KG1 (cell line): ENCODE results near the gene HK3.

Experiments used
- DNase-seq: peaks from one replicate; lab custom pipeline; 2025; lab: John Stamatoyannopoulos, UW

HK3 gene, protein sequence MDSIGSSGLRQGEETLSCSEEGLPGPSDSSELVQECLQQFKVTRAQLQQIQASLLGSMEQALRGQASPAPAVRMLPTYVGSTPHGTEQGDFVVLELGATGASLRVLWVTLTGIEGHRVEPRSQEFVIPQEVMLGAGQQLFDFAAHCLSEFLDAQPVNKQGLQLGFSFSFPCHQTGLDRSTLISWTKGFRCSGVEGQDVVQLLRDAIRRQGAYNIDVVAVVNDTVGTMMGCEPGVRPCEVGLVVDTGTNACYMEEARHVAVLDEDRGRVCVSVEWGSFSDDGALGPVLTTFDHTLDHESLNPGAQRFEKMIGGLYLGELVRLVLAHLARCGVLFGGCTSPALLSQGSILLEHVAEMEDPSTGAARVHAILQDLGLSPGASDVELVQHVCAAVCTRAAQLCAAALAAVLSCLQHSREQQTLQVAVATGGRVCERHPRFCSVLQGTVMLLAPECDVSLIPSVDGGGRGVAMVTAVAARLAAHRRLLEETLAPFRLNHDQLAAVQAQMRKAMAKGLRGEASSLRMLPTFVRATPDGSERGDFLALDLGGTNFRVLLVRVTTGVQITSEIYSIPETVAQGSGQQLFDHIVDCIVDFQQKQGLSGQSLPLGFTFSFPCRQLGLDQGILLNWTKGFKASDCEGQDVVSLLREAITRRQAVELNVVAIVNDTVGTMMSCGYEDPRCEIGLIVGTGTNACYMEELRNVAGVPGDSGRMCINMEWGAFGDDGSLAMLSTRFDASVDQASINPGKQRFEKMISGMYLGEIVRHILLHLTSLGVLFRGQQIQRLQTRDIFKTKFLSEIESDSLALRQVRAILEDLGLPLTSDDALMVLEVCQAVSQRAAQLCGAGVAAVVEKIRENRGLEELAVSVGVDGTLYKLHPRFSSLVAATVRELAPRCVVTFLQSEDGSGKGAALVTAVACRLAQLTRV

DNA sequence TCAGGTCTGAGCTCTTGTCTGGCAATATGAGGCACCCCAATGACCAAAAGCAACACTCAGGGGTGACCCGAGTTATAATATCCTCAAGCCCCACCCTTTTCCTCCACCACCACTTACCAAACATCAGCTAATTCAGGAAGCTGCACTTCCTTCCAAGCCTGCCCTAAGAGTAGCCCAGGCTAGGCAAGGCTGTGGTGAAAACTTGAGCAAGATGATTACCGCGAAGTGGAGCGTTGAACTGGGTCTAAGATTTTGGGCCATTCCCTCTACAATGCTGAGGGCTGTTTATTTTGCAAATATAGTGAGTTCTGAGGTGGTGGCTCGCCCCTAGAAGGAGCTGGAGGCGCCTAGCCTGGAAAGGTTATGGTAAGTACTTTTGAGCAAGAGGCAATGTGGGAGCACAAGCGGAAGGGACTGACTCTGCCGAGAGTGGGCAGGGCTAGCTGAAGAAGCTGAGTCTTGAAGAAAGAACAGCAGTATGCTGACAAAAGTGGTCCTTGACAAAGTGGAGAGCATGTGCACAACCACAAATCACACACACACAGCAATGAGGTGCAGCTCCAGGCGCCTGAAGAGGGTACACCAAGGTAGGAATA lies at the start of gene HK3:
Gene HK3, minus strand, starts transcription at position 51 of the 596 bp plus-strand sequence. CDS start 3,187 bp downstream, outside the sequence.
- DNase-seq: peak; percentile 28

DNA sequence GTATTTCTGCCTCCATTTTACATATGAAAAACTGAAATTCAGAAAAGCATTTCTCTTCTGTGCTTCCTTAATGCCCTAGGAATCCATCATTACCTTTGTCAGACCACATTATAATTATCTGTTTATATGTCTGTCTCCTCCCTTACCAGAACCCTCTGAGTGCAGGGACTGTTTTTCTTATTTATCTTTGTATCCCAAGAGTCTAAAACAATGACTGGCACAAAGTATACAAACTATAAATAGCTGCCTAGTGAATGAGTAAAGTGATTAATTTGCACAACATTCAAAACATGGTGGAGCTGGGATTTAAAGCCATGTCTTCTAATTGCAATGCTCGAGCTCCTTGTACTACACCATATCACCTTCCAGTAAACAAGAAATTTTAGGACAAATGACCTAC lies 49.3 kb upstream of the HK3 start:
- no peak for DNase-seq

DNA sequence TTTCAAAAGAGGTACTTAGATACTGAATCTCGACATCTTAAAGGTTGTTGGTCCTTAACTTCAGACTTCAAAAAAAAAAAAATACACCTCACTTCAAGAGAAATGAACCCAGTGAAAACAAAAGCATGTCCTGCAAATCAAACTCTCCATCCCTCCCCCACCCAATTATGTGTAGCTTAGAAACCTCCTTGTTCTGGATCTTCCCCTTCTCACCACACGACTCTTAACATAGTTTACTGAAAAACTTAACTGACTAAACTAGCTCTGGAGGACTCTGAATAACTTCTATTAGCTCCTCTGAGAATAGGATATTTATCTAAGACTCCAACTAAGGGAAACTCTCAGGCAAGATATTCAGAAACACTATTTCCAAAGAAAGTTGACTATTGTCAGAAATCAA lies 48.7 kb upstream of the HK3 start:
- DNase-seq: no peak

DNA sequence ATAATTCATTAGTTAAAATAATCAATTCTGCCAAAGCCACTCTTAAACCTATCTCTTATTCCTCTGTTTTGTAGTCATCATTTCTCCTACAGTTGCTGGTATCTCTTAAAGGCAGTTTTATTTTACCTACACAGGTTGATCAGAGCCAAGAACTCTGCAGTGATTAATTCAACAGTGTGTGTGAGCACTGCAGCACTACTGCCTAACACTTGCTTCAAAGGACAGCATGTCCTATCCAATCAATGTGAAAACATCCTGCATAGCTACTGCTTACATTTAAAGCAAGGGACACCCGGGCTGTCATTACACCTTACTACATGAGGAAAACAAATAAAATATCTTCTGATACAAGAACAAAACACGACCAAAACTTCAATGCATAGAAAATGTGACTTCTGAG lies 45.1 kb upstream of the HK3 start:
- DNase-seq: no peak

DNA sequence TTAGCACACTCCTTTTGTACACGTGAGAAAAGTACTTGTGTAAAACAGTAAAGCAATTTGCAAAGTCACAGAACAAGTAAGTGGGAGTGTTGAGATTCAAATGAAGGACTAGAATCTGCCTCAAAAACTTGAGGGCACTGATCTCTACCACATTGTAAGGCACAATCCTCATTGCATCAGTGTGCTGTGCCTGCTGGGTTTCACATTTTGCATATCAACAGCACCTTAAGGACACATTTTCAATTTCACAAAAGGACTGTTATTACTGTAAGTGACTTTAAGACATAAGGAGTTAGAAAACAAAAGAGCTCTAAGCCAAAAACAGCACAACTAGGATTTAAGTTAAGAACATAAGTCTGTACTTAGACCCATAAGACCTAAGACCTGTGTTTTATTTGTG lies 44.7 kb upstream of the HK3 start:
- no peak for DNase-seq

DNA sequence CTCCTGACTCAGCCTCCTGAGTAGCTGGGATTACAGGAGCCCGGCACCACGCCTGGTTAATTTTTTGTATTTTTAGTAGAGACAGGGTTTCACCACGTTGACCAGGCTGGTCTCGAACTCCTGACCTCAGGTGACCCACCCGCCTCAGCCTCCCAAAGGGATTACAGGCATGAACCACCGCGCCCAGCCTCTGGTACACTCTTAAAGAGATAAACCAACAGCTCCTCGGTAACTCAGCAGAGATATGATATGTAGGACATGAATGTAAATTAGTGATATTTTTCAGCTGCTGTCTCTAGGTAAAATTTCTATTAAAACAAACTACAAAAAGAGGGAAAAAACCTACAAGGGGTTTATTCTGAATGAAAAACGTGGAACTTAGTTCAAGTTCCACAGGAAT lies 42.8 kb upstream of the HK3 start:
- no peak for DNase-seq

DNA sequence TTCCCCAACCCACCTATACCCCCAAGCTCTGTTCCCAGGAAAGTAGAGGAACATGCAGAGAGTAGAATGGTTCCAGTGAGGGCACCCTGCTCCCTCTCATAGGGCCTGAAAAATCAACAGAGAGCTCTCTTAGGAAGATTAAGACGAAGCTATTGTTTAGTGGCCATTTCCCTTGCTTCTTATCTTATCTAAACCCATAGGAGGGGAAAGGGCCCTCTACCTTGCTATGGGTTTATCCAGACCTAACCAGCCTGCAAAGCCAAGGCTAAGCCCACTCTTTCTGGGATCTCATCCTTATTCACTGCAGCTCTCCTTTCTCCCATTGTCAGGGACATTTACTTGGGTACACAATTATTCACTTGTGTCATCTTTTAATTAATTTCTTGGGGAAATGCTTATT lies 39.3 kb upstream of the HK3 start:
- no peak for DNase-seq

DNA sequence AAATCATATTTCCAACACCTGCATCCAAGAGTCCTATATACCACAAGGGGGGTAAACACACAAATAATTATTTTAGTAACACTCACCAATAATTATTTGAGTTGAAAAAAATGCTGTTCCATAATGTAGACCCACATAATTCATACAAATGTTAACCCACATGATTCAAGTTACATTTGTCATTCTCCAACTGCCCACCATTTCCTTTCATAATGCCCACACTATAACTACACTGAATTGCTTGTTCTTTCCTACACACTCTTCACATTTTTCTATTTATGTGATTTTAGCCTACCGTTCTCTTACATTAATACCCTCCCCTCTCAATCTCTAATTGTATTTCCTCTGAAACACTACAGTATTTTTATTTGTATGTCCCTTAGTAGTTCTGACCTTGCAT lies 35.9 kb upstream of the HK3 start:
- no peak for DNase-seq

DNA sequence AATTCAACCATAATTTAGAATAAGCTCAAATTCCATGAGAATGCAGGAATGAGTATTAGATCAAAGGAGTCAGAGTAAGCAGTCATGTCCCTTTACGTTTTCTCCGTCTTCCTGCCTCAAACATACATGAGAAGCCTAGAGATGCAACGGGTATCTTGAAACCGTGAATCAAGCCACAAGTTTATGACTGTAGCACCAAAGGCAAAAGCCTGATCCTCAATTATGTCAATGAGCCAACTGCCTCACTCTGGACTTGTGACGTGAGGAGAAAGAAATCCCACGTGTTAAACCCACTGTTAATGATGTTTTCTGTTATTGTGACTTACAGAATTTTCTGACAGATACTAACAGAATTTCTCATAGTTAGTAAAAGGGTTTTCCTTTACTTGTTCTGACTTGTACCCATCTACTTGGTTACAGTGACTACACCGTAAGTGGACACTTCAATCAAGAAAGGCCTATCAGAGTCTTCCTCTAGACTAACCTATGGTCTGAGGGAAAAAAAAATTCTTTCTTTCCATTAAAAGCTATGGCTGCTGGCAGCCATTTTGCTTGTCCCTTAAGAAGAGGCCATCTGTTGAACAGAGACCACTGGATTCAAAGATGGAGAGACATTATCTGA lies 35.3 kb upstream of the HK3 start:
- no peak for DNase-seq

DNA sequence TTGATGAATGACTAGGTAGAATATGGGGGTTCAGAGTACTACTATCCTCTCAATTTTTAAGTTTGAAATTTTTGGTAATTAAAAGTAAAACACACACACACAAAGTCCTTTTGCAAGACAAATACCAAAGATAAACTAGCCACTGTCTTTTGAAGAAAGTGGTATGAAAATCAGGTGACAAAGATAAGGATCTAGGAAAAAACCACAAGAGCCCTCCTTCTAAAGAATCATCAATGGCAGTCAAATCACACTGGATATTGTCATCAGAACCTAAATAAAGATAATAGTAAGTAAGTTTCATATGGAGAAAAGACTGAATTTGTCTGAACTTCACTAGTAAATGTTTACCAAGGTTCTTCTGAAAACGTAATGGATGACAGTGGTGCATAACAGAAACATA lies 30.5 kb upstream of the HK3 start:
- DNase-seq: no peak

DNA sequence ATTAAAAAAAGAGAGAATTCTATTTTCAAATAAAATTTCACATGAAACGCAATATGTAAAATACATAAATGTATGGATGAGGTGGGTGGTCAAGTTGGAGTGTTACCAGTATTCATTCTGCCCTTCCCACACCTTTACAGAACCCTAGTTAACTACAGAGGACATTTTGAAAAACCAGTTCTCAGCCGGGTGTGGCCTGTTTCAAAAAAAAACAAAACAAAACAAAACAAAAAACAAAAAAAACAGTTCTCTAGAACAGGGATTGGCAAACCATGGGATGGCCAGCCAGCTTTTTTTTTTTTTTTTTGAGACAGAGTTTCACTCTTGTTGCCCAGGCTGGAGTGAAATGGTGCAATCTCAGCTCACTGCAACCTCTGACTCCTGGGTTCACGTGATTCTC lies 28.4 kb upstream of the HK3 start:
- DNase-seq: no peak

DNA sequence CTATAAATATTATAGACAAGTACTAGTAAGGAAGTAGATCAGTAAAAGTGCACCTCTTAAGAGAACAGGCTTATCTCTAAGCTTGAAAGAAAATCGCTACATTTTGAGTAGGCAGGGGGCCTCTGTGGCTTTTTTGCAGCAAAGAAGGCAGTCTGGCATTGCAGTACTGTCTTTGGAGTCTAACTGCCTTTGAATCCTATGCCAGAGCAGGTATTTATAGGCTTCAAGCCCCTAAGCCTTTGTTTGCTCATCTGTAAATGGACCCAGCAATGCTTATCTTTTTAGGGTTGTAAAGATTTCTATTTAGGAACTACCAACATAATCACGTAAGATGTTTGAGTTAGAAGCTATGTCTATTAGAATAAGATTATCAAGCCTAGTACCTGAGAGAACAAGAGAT lies 23.7 kb upstream of the HK3 start:
- DNase-seq: no peak

DNA sequence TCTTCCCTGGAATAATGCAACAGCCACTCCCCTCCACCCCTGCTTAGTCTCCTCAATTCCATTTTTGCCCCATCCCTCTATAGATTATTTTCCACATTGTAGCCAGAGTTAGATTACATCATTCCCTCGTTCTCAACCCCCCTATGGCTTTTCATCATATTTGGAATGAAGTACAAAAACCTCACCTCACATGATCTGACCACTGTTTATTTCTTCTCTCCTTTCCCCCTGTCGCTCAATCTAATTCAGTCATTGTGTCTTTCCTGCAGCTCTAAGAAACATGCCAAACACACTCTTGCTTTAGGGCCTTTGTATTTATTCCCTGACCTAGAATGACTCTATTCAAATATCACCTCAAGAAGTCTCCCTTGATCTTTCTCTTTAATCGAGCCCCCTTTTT lies 22.6 kb upstream of the HK3 start:
- no peak for DNase-seq

DNA sequence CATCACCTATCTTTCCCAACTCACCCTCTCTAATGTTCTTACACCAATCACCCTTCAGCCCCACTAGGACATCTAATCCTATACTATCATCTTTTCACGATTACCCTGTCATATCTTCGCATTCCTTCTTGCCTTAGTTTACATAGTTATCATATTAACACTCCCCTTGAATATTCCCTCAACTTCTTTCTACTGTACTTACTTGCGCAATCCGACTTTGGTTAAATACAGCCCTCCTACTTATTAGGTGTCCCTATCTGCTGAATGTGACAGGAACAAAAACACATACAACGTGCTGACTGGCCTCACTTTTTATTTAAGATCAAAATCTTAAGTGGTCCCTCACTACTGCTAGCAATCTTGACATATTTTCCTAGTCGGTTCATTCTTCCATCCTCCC lies 19.5 kb upstream of the HK3 start:
- DNase-seq: no peak

DNA sequence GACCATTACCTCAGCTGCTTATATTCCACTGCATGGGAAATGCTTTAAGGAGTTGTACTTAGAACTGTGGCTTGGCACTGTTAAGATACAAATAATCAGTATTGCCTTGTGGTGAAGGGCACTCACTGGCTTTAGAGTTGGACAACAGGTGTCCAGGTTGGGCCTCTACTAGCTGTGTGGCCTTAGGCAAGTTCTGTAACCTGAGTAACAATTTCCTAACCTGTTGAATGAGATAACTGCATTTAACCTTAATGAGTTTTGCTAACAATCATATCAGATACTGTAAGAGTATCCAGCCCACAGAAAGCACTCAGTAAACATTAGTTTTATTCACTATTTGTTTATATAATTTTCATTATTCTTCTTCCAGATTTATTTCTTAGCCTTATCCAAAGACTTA lies 17.2 kb upstream of the HK3 start:
- no peak for DNase-seq

DNA sequence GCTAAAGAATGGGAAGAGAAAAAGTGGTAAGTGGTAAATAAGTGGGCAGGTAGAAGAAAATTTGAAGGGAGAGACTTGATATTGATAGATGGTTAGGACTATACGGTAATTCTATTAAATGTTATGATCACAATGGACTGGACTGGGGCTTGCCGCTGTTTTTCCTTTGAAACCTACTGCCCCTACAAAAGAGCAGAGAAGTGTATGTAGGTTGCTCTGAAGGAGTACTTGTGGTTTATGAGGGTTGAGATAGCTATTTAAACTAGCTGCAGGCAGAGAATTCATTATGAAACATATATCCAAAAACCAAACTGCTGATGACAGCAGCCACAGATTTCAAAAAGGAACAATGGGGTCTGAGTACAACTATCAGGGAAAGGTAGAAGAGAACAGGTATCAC lies 16.8 kb upstream of the HK3 start:
- DNase-seq: no peak

DNA sequence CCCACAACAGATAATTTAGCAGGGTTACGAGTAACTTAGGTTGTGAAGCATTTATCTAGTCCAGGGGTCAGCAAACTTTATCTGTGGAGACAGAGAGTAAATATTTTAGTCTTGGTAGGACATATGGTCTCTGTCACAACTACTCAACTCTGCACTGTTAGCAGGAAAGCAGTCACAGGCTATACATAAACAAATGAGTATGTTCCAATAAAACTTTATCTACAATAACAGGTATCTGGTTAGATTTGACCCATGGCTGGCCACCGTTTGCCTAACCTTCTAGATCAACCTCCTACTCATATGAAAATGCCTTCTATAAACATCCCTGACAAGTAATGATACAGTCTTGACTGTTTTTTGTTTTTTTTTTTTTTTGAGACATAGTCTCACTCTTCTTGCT lies 13.0 kb upstream of the HK3 start:
- DNase-seq: no peak

DNA sequence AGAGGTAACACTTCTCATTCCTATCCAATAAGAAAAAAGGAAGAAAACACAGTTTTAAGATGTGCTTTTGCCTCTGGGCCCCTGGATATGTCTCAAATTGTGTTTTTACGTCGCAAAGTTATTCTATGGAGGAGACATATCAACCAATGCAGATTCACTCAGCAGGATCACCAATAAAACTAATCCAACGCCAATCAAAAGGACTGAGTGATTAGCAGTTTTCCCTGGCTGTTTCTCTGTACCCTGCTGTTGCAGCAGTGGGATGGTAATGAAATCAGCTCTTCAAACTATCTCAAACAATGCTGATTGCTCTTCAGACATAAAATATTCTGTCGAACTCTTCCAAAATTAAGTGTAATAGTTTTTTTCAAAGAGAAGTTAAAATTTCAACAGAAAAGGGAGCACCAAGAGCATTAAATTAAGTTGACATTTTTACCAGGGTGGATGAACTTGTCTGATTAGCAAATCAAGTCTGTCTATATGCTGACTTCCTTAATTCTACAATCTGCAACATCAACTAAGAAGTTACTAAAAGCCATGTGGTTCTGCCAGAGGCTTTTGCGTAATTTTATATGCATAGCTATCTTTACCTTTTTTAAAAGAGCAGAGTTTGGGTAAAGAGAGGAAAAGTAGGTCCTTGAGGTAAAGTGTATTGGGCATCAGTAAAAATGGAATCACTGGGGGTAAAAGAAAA lies 9.7 kb upstream of the HK3 start:
- DNase-seq: no peak

DNA sequence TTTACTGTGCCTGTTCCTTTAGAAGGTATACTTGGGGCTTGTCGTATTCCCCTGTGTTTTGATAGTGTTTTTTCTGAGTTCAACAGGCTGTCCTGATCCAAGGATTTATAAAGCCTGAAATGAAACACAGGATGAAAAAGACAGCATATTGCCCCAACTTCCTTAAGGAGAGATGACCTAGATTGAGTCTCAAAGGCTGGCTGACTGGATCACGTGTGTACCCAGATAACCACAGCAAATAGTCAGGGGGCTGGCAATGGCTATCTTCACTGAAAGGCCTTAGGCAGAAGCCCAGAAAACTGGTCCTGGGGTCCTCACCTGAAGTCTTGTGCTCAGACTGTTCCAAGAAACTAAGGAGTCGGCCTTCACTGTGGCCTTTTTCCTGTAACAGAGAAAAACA lies 7.7 kb upstream of the HK3 start:
- DNase-seq: no peak

DNA sequence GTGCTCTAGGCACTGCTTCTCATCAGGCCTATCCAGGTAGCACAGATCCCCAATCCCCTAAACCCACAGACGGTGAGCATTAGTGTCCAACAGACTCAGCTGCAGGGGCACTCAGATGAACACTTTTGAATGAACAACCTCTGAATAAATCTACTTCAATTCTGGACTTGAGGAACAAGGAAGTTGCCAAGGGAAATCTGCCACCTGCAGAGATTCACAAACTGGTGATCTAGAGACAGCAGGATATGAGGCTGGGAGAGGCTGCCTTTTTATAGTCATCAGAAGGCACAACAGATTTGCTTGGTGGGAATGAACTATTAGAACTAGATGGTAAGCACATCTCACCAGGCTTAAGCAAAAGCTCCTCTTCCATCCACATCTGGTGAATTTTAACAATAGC lies 7.0 kb upstream of the HK3 start:
- DNase-seq: no peak

DNA sequence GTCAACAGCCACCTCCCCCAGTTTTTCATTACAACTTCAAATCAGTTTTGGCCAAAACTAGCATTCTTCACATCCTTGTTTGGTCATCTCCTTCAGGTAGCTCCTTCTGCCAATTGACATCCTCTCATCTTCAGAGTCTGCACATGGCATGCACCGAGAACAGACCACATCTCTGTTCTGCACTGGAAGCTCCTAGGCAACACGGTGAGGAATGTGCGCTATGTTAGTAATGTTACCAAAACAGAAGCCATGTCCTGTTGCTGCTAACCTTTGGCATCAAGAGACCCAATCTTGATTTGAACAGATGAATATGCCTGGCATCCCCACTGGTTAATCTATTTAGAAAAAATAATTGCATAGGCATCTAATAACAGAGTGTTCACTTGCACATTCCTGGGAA lies 5.1 kb upstream of the HK3 start:
- DNase-seq: no peak
